ENCODE data around the gene DPEP1. TPM values are rescaled to one million over a fixed set of nuclear protein-coding genes. Genes with fewer than 3 reads are reported as not detected.

DPEP1 gene
- total and polyA plus RNA-seq, 2 experiments from 2014 or later = 1.7 to 2.3 TPM

DNA sequence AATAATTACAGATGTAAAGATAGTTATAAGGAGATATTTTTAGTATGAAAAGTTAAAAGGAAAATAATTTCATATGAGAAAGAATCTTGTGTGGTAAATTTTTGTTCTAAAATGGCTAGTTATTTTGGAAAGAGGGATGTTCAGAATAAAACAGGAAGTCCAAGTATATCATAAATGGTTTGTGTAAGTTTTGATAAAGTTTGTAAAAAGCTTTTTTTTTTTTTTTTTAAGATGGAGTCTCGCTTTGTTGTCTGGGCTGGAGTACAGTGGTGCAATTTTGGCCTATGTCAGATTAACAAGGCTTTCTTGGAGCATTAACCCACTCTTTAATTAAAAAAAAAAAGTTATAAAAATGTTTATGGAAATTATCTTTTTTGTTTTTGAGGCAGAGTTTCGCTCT is 64.8 kb downstream of the DPEP1 start:
- peaks cover 9% of the 10 kb centered on the region for H3K36me3 ChIP-seq (ENCODE audit: insufficient read depth)
- no peak overlapping the region for H3K4me3 ChIP-seq
- H3K4me2 ChIP-seq = no peak overlapping the region
- no peak overlapping the region for H3K4me3 Mint-ChIP-seq
- peaks cover 71% of the 10 kb centered on the region for H3K36me3 Mint-ChIP-seq (ENCODE audit: low read depth)
- no peaks in the 10 kb centered on the region for H4K20me1 ChIP-seq (replicated peaks; ENCODE audit: insufficient read depth)
- H3K27me3 ChIP-seq (ENCODE audit: insufficient read depth) = no peaks in the 10 kb centered on the region
- H2AFZ ChIP-seq = no peak overlapping the region
- H3K27me3 Mint-ChIP-seq (ENCODE audit: insufficient read depth, low read depth, poor library complexity) = peaks cover 6% of the 10 kb centered on the region
- H3K9me3 Mint-ChIP-seq = peaks cover 81% of the 10 kb centered on the region
- H3K4me1 ChIP-seq (ENCODE audit: insufficient read depth) = no peaks in the 10 kb centered on the region
- DNase-seq (ENCODE audit: low spot score) = no peak
- no peak overlapping the region for H3K27ac Mint-ChIP-seq
- no peaks in the 10 kb centered on the region for H3K79me2 ChIP-seq (replicated peaks; ENCODE audit: insufficient read depth)
- TF ChIP-seq STAT1 (IDR thresholded peaks at IDR 0.05; ENCODE audit: unreplicated experiment) = no peak
- TF ChIP-seq, protein P1, sequence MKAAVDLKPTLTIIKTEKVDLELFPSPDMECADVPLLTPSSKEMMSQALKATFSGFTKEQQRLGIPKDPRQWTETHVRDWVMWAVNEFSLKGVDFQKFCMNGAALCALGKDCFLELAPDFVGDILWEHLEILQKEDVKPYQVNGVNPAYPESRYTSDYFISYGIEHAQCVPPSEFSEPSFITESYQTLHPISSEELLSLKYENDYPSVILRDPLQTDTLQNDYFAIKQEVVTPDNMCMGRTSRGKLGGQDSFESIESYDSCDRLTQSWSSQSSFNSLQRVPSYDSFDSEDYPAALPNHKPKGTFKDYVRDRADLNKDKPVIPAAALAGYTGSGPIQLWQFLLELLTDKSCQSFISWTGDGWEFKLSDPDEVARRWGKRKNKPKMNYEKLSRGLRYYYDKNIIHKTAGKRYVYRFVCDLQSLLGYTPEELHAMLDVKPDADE (IDR thresholded peaks at IDR 0.05) = no peak
- TF ChIP-seq POLR2AphosphoS5 (IDR thresholded peaks at IDR 0.05; ENCODE audit: low read depth) = no peak
- no peak for TF ChIP-seq ZNF331 (CRISPR knock-in tag; IDR thresholded peaks at IDR 0.05; ENCODE audit: low read depth)
- TF ChIP-seq EZH2phosphoT487 (IDR thresholded peaks at IDR 0.05; ENCODE audit: unreplicated experiment) = no peak
- TF ChIP-seq, protein P2, sequence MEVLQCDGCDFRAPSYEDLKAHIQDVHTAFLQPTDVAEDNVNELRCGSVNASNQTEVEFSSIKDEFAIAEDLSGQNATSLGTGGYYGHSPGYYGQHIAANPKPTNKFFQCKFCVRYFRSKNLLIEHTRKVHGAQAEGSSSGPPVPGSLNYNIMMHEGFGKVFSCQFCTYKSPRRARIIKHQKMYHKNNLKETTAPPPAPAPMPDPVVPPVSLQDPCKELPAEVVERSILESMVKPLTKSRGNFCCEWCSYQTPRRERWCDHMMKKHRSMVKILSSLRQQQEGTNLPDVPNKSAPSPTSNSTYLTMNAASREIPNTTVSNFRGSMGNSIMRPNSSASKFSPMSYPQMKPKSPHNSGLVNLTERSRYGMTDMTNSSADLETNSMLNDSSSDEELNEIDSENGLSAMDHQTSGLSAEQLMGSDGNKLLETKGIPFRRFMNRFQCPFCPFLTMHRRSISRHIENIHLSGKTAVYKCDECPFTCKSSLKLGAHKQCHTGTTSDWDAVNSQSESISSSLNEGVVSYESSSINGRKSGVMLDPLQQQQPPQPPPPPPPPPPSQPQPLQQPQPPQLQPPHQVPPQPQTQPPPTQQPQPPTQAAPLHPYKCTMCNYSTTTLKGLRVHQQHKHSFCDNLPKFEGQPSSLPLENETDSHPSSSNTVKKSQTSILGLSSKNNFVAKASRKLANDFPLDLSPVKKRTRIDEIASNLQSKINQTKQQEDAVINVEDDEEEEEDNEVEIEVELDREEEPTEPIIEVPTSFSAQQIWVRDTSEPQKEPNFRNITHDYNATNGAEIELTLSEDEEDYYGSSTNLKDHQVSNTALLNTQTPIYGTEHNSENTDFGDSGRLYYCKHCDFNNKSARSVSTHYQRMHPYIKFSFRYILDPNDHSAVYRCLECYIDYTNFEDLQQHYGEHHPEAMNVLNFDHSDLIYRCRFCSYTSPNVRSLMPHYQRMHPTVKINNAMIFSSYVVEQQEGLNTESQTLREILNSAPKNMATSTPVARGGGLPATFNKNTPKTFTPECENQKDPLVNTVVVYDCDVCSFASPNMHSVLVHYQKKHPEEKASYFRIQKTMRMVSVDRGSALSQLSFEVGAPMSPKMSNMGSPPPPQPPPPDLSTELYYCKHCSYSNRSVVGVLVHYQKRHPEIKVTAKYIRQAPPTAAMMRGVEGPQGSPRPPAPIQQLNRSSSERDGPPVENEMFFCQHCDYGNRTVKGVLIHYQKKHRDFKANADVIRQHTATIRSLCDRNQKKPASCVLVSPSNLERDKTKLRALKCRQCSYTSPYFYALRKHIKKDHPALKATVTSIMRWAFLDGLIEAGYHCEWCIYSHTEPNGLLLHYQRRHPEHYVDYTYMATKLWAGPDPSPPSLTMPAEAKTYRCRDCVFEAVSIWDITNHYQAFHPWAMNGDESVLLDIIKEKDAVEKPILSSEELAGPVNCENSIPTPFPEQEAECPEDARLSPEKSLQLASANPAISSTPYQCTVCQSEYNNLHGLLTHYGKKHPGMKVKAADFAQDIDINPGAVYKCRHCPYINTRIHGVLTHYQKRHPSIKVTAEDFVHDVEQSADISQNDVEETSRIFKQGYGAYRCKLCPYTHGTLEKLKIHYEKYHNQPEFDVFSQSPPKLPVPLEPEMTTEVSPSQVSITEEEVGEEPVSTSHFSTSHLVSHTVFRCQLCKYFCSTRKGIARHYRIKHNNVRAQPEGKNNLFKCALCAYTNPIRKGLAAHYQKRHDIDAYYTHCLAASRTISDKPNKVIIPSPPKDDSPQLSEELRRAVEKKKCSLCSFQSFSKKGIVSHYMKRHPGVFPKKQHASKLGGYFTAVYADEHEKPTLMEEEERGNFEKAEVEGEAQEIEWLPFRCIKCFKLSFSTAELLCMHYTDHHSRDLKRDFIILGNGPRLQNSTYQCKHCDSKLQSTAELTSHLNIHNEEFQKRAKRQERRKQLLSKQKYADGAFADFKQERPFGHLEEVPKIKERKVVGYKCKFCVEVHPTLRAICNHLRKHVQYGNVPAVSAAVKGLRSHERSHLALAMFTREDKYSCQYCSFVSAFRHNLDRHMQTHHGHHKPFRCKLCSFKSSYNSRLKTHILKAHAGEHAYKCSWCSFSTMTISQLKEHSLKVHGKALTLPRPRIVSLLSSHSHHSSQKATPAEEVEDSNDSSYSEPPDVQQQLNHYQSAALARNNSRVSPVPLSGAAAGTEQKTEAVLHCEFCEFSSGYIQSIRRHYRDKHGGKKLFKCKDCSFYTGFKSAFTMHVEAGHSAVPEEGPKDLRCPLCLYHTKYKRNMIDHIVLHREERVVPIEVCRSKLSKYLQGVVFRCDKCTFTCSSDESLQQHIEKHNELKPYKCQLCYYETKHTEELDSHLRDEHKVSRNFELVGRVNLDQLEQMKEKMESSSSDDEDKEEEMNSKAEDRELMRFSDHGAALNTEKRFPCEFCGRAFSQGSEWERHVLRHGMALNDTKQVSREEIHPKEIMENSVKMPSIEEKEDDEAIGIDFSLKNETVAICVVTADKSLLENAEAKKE (CRISPR knock-in tag; IDR thresholded peaks at IDR 0.05) = no peak
- no peak for TF ChIP-seq EZH2 (IDR thresholded peaks at IDR 0.05; ENCODE audit: low read depth, unreplicated experiment)
- no peak for TF ChIP-seq ZNF114 (CRISPR knock-in tag; IDR thresholded peaks at IDR 0.05)
- TF ChIP-seq NANOG (IDR thresholded peaks at IDR 0.05; ENCODE audit: borderline replicate concordance) = no peak
- TF ChIP-seq, protein P3, sequence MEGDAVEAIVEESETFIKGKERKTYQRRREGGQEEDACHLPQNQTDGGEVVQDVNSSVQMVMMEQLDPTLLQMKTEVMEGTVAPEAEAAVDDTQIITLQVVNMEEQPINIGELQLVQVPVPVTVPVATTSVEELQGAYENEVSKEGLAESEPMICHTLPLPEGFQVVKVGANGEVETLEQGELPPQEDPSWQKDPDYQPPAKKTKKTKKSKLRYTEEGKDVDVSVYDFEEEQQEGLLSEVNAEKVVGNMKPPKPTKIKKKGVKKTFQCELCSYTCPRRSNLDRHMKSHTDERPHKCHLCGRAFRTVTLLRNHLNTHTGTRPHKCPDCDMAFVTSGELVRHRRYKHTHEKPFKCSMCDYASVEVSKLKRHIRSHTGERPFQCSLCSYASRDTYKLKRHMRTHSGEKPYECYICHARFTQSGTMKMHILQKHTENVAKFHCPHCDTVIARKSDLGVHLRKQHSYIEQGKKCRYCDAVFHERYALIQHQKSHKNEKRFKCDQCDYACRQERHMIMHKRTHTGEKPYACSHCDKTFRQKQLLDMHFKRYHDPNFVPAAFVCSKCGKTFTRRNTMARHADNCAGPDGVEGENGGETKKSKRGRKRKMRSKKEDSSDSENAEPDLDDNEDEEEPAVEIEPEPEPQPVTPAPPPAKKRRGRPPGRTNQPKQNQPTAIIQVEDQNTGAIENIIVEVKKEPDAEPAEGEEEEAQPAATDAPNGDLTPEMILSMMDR (conservative IDR thresholded peaks at IDR 0.05; ENCODE audit: low read depth in 2 of 2) = no peak
- TF ChIP-seq, protein P4, sequence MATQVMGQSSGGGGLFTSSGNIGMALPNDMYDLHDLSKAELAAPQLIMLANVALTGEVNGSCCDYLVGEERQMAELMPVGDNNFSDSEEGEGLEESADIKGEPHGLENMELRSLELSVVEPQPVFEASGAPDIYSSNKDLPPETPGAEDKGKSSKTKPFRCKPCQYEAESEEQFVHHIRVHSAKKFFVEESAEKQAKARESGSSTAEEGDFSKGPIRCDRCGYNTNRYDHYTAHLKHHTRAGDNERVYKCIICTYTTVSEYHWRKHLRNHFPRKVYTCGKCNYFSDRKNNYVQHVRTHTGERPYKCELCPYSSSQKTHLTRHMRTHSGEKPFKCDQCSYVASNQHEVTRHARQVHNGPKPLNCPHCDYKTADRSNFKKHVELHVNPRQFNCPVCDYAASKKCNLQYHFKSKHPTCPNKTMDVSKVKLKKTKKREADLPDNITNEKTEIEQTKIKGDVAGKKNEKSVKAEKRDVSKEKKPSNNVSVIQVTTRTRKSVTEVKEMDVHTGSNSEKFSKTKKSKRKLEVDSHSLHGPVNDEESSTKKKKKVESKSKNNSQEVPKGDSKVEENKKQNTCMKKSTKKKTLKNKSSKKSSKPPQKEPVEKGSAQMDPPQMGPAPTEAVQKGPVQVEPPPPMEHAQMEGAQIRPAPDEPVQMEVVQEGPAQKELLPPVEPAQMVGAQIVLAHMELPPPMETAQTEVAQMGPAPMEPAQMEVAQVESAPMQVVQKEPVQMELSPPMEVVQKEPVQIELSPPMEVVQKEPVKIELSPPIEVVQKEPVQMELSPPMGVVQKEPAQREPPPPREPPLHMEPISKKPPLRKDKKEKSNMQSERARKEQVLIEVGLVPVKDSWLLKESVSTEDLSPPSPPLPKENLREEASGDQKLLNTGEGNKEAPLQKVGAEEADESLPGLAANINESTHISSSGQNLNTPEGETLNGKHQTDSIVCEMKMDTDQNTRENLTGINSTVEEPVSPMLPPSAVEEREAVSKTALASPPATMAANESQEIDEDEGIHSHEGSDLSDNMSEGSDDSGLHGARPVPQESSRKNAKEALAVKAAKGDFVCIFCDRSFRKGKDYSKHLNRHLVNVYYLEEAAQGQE (IDR thresholded peaks at IDR 0.05; ENCODE audit: unreplicated experiment) = no peak
- H3K4me1 Mint-ChIP-seq = no peaks in the 10 kb centered on the region
- no peaks in the 10 kb centered on the region for H3F3A ChIP-seq (replicated peaks; ENCODE audit: low read depth)
- no peak for ATAC-seq
- no peaks in the 10 kb centered on the region for H3K9me2 ChIP-seq (ENCODE audit: insufficient read depth)
- no peak overlapping the region for H3K27ac ChIP-seq (ENCODE audit: low read depth)

Measured in GM23338 (cell line).